ENCODE data around the gene MGAT4C. TPM values are rescaled to one million over a fixed set of nuclear protein-coding genes. Genes with fewer than 3 reads are reported as not detected.

The MGAT4C gene
- total and polyA plus RNA-seq, 7 donors: 0.06 to 0.16 (median 0.07) TPM; not detected in 4

DNA sequence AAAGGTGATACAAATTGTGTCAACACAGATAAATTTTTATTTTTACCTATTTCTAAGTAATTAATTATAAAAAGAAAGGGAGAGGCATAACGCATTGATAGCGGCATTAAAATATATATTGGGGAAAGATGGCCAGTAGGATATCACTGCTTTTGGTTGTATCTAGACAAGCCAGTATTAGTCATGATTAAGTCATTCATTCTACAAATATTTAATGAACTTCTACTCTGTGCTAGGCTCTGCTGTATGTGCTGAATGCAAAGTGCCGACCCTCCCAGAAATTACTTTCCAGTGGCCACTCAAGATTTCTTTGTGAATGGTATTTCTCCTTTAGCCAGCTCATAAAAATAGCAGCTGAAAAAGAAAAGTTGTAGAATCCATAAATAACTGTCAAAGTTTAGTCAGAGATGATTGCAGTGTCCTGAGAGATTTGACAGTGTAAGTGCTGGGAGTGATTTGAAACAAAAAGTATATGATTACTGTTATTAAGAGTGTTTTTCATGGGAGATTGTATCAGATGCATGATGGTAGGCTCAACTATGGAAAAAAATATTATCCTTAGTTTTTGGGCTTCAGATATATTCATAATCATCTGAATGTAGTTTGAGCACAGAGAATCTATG lies 133.2 kb downstream of the MGAT4C start:
- H3K27me3 ChIP-seq (ENCODE audit: insufficient read depth in 3 of 3, low read length in 2 of 3): no peaks in the 10 kb centered on the region
- no peak overlapping the region for H3K4me3 ChIP-seq
- no peak overlapping the region for H3K27ac ChIP-seq
- no peak for DNase-seq
- intact Hi-C loops (cut with DNase I): no loop called here
- TF ChIP-seq, protein P1, sequence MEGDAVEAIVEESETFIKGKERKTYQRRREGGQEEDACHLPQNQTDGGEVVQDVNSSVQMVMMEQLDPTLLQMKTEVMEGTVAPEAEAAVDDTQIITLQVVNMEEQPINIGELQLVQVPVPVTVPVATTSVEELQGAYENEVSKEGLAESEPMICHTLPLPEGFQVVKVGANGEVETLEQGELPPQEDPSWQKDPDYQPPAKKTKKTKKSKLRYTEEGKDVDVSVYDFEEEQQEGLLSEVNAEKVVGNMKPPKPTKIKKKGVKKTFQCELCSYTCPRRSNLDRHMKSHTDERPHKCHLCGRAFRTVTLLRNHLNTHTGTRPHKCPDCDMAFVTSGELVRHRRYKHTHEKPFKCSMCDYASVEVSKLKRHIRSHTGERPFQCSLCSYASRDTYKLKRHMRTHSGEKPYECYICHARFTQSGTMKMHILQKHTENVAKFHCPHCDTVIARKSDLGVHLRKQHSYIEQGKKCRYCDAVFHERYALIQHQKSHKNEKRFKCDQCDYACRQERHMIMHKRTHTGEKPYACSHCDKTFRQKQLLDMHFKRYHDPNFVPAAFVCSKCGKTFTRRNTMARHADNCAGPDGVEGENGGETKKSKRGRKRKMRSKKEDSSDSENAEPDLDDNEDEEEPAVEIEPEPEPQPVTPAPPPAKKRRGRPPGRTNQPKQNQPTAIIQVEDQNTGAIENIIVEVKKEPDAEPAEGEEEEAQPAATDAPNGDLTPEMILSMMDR (IDR thresholded peaks at IDR 0.05): no peak
- no peaks in the 10 kb centered on the region for H3K36me3 ChIP-seq (ENCODE audit: insufficient read depth in 1 of 2, low read depth in 1 of 2)
- 57 to 80% (median 76%) methylated on average over 3 of the region's 3 CpGs for WGBS, 3 donors
- H3K9me3 ChIP-seq: no peaks in the 10 kb centered on the region
- no peaks in the 10 kb centered on the region for H3K4me1 ChIP-seq
- no peak for ATAC-seq

DNA sequence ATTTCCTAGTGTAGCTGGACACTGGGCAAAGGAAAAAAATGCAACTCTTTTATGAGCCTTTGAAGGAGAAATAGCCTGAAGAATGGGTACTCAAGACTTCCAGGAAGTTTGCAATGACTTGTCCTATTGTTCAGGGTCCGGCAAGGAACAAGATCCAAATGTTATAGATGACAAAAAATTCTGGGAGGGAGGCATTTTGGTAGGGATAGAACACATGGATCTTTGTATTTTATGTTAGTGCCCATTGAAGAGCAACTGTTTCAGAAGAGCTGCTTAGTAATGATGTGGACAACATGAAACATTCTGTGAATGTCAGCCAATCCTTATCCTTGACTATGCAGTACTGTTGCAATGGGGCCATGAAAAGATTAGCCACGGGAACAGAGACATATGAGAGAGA lies 138.0 kb downstream of the MGAT4C start:
- intact Hi-C loops (cut with DNase I): no loop called here
- TF ChIP-seq, protein P1 (IDR thresholded peaks at IDR 0.05): no peak
- 51 to 64% (median 62%) methylated on average over 2 of the region's 2 CpGs for WGBS, 3 donors
- H3K4me3 ChIP-seq: no peak overlapping the region
- H3K4me1 ChIP-seq: no peaks in the 10 kb centered on the region
- H3K9me3 ChIP-seq: no peaks in the 10 kb centered on the region
- ATAC-seq (no peak), DNase-seq (no peak)
- no peaks in the 10 kb centered on the region for H3K27me3 ChIP-seq (ENCODE audit: insufficient read depth in 3 of 3, low read length in 2 of 3)
- no peak overlapping the region for H3K27ac ChIP-seq
- H3K36me3 ChIP-seq (ENCODE audit: insufficient read depth in 1 of 2, low read depth in 1 of 2): no peaks in the 10 kb centered on the region

DNA sequence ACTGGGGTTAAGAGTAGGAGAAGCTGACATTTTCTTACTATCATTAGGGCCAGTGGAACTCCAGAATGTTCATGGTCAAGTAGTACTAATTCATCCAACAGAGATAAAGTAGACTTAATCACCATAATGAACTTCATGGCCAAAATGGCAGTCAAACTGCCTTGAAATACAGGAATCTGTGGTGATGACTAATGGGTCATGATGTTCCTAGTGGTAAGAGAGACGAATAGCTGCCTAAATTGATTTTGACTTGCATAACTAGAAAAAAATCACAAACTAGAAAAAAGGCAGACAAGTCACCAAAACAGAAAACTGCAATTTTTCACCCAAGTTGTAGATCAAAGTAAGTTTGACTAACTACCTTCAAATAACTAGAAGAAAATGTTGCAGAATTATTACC lies 138.5 kb downstream of the MGAT4C start:
- H3K27me3 ChIP-seq (ENCODE audit: insufficient read depth in 3 of 3, low read length in 2 of 3): no peaks in the 10 kb centered on the region
- intact Hi-C loops (cut with DNase I): no loop called here

DNA sequence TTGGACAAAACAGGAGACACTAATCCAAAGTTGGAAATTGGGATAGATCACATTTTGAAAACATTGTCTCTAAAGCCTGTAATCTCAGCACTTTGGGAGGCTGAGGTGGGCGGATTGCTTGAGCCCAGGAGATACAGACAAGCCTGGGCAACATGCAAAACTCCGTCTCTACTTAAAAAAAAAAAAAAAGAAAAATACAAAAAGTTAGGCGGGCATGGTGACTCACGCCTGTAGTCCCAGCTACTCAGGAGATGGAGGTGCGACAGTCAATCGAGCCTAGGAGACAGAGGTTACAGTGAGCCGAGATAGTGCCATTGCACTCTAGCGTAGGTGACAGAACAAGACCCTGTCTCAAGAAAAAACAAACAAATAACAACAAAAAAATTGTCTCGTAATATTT lies 152.1 kb downstream of the MGAT4C start:
- no peak for ATAC-seq
- intact Hi-C loops (cut with DNase I): no loop called here
- WGBS, 3 donors: 88 to 91% (median 88%) methylated on average over 9 of the region's 9 CpGs
- DNase-seq: no peak
- H3K4me3 ChIP-seq: no peak overlapping the region
- TF ChIP-seq, protein P1 (IDR thresholded peaks at IDR 0.05): no peak
- H3K27me3 ChIP-seq (ENCODE audit: insufficient read depth in 3 of 3, low read length in 2 of 3): no peaks in the 10 kb centered on the region
- no peaks in the 10 kb centered on the region for H3K9me3 ChIP-seq
- no peak overlapping the region for H3K27ac ChIP-seq
- no peaks in the 10 kb centered on the region for H3K4me1 ChIP-seq
- H3K36me3 ChIP-seq (ENCODE audit: insufficient read depth in 1 of 2, low read depth in 1 of 2): no peaks in the 10 kb centered on the region

More for the DNA sequence above, 138.5 kb downstream of the MGAT4C start:
- TF ChIP-seq, protein P1 (IDR thresholded peaks at IDR 0.05): no peak
- H3K4me3 ChIP-seq: no peak overlapping the region
- 9 to 42% (median 23%) methylated on average over 1 of the region's 1 CpG for WGBS, 3 donors
- DNase-seq (no peak), ATAC-seq (no peak)
- H3K4me1 ChIP-seq: no peaks in the 10 kb centered on the region
- H3K9me3 ChIP-seq: no peaks in the 10 kb centered on the region
- no peaks in the 10 kb centered on the region for H3K36me3 ChIP-seq (ENCODE audit: insufficient read depth in 1 of 2, low read depth in 1 of 2)
- no peak overlapping the region for H3K27ac ChIP-seq

DNA sequence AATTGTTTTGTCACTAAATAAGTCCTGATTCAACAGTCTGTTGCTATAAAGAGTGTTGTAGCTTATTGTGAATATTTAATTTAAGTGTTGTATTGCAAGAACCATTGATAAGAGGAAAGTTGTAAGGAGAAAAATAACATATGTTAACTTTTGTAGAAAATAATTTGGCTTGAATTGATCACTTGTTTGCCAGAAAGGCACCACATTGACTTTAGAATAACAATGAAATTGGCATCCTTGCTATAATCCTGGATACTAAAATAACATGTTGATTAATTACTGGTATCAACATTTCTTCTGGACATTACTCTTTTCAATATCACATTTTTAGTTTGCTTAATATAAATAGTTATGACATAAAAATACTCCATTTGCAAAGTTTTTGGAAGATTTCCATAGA lies 159.0 kb downstream of the MGAT4C start:
- Histone ChIP-seq H3K4me1 (no peaks in the 10 kb centered on the region), H3K4me3 (no peak overlapping the region), H3K36me3 (ENCODE audit: insufficient read depth in 1 of 2, low read depth in 1 of 2) (no peaks in the 10 kb centered on the region), H3K27me3 (ENCODE audit: insufficient read depth in 3 of 3, low read length in 2 of 3) (no peaks in the 10 kb centered on the region), H3K9me3 (no peaks in the 10 kb centered on the region), H3K27ac (no peak overlapping the region)
- ATAC-seq: no peak
- no peak for DNase-seq
- TF ChIP-seq, protein P1 (IDR thresholded peaks at IDR 0.05): no peak
- intact Hi-C loops (cut with DNase I): no loop called here
